D721Med (cell line): ENCODE results near the gene SUGCT.

ENCODE experiments used
- DNase-seq: peaks from one replicate; pipeline ENCODE4 v3.0.0; 2011; ENCODE audit warnings: low spot score; ENCODE audit not compliant: insufficient read length
- FAIRE-seq: peaks from 2 replicates; lab custom pipeline; 2011; peaks lifted over from hg19 to GRCh38; lab: Jason Lieb, UNC
- TF ChIP-seq, protein P1 (sequence below): IDR thresholded peaks from 2 replicates; pipeline ENCODE4 v1.5.1; 2012; ENCODE audit warnings: mild to moderate bottlenecking, control low read depth; ENCODE audit not compliant: insufficient read depth; ENCODE audit errors: missing control alignments

The SUGCT gene

DNA sequence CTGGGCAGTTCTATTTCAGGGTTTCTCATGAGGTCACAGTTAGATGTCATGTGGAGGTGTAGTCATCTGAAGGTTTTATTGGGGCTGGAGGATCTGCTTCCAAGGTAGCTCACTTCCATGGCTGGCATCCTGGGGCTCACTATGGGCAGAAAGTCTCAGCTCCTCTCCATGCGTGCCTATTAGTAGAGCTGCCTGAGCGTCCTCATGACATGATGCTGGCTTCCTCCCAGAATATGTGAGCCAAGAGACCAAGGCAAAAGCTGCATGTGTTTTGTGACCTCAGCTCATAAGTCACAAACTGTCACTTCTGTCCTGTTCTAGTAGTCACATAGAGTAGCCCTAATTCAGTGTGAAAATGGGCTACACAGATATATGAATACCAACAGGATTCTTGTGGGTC is 524.4 kb downstream of the SUGCT start:
- no peak for FAIRE-seq
- TF ChIP-seq, protein P1, sequence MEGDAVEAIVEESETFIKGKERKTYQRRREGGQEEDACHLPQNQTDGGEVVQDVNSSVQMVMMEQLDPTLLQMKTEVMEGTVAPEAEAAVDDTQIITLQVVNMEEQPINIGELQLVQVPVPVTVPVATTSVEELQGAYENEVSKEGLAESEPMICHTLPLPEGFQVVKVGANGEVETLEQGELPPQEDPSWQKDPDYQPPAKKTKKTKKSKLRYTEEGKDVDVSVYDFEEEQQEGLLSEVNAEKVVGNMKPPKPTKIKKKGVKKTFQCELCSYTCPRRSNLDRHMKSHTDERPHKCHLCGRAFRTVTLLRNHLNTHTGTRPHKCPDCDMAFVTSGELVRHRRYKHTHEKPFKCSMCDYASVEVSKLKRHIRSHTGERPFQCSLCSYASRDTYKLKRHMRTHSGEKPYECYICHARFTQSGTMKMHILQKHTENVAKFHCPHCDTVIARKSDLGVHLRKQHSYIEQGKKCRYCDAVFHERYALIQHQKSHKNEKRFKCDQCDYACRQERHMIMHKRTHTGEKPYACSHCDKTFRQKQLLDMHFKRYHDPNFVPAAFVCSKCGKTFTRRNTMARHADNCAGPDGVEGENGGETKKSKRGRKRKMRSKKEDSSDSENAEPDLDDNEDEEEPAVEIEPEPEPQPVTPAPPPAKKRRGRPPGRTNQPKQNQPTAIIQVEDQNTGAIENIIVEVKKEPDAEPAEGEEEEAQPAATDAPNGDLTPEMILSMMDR, result no peak

DNA sequence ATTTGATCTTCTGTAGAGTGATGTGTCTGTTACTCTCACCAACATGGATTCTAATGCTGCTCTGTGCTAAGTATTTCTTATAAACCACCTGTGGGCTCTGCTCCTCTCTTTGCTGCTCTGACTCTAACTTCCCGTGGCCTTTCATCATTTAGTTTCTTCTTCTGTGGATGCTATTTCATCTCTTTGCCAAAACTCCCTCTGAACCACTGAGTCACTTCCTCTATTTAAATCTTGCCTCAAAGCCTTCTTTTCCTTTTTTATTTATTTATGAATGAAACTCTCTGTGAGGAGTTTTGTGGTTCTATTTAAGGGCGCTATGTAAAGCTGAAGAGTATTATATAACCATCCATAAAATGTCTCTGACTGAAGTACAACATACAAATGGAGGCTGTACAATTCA is 538.5 kb downstream of the SUGCT start:
- DNase-seq (no peak), FAIRE-seq (no peak)
- TF ChIP-seq, protein P1, result no peak

More for the DNA sequence above, 524.4 kb downstream of the SUGCT start:
- no peak for DNase-seq

DNA sequence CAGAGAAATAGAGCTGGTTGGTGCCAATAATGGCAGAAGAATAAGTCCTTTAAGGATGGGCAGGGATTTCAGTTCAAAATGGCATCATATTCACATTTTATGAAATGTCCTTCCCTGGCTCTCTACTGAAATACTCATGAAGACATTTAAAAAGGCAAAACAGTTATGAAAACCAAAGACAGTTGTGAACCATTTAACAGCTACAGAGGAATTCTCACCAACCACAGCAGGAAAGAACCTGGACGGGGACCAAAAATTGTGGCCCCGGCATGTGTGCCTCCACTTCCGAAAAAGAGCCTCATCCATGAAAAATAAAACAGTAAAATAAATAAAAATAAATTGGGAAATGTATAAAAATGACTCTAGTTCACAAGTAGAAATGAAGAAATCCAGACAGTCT is 539.5 kb downstream of the SUGCT start:
- DNase-seq (no peak), FAIRE-seq (no peak)
- TF ChIP-seq, protein P1, result no peak

DNA sequence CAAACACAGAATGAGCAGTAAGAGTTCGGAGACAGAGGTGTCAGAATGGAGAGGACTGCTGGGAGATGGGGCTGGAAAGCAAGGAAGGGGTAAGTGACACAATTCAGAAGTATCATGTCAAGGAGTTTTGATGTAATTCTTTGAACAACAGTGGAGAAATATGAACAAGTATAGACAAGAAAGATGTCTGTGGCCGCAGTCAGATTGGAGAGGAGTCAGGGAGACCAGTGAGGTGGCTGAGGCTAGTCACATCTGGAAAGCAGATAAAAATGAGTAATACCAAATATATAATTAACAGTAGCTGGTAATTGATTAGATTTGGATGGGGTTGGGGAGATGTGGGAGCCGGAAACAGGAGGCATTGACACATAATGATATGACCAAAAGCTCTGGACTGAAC is 540.9 kb downstream of the SUGCT start:
- DNase-seq (no peak), FAIRE-seq (no peak)
- TF ChIP-seq, protein P1, result no peak

DNA sequence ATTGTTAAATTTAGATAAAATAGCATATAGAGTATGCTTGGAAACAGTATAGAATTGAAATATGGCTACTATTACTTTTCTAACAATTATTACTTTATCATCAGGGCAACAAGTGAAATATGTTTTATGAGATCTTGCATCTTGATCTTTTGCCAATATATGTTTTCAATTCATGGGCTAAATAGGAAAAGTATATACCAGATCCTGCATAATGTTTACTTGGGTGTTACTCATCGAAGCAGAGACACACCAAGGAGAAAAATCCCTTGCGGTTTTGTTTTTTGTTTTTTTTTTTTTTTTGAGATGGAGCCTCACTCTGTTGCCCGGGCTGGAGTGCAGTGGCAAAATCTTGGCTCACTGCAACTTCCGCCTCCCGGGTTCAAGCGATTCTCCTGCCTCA is 541.4 kb downstream of the SUGCT start:
- no peak for FAIRE-seq
- DNase-seq, result no peak
- TF ChIP-seq, protein P1, result no peak

DNA sequence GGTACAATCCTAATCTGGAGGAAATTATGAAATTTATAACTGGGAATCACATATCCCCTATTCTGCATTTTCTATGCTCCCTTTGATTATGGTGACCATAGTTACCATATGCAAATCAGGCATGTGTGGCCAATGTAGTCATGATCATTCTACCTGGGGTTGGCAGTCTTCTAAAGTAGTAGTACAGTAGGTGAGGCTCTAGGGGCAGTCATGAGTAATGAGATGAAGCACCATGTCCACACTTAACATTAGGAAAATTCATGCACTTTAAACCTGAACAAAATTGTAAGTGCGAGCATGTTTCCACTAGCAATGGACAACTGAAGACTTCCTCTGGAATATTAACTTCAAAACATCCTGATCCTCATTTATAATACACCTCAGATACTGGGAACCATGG is 545.9 kb downstream of the SUGCT start:
- FAIRE-seq, result peak; percentile 25
- no peak for DNase-seq
- TF ChIP-seq, protein P1, result peak; percentile 35

DNA sequence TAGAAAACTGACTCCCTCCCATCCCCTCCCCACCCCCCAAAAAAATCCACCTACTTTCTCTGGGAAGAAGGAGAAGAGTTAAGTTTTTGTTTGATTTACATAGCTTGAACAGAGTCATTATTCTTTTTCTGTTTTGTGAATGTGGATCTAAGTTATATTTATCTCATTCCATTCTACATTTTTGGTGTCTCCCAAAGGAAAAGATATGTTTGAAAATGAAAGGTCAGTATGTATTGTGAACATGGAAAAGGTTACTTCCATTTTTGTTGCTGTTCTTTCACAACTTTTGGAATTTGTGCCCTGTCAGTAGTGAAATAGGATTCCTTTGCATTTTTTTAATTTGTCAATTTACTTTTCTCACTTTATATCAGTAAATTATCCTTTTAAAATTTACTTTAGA is 547.9 kb downstream of the SUGCT start:
- no peak for FAIRE-seq
- no peak for DNase-seq
- TF ChIP-seq, protein P1, result no peak
